CD4-positive, alpha-beta T cell treated with Interferon gamma for 1 hour (primary cell): ENCODE measurements around the gene CDHR1.
A peak's percentile ranks its signal among the peaks of the same experiment; 100 is the strongest.

Experiments
- DNase-seq: peaks from one replicate; pipeline ENCODE4 v3.0.0-alpha.2; 2020

Gene CDHR1

DNA sequence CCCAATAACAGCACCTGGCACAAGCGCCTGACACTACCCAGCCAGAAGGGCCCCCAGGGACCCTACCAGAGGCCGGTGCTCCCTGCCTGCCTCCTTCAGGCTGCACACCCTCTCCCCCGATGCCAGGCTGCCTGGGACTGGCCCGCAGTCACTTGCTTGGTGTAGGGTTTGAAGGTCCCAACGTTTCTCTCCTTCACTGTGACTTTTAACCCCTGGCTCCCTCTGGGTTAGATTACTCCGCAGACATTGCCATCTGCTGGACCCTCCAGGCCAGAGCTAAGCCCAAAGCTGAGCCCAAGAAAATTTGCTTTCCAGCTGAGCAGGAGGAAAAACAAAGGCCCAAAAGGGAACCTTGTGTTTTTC lies 6.9 kb downstream of the CDHR1 start:
- no peak for DNase-seq

DNA sequence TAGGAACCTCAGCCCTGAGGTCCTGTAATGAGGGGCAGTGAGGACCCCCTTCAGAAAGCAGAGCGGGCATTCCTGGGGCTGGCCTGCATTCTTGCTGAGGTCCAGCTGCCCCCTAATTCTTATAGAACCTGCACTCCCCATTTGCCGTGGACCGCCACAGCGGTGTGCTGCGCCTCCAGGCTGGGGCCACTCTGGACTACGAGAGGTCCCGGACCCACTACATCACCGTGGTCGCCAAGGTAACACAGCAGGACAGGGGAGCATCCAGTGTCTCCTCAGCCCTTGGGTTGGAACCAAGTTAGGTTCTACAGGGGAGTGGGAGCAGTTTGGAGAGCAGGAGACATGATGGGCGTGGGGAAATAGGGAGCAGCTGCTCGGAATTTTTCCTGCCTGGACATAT lies 7.3 kb downstream of the CDHR1 start:
- no peak for DNase-seq

DNA sequence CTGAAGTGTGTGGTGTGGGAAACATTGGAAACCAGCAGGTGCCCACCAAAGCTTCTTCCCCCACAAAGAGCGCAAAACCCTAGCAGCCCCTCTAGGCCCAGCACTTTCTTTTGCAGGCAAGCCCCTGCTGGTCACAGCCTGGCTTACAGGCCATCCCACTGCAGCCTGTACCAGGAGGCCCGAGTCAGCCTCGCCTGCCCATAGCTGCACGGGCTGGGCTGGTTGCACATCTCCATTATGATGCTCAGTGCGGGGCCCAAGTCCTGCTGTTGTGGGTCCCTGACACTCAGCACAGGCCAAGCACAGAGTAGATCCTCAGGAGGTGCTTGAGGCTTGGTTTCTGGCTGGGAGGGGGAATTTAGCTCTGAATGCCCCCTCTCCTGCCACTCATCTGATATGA lies 8.0 kb downstream of the CDHR1 start:
- DNase-seq: no peak

DNA sequence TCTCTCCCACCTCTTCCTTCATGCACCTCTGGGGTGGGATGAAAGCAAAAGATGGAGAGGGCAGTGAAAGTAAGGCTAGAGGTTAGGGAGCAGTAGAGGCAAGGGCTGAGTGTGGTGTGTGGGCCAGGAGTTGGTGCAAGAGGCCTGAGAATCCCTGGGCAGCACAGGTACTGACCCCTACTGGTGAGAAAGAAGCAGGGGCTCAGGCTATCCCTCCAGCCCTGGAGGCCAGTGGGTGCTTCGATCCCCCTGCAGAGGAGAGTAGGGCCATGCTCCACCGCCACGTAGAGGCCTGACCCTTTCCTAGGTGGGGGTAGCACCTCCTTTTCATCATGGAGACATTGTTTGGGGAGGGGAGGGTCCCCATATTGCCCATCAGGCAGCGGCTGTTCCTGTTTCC lies 9.8 kb downstream of the CDHR1 start:
- no peak for DNase-seq

DNA sequence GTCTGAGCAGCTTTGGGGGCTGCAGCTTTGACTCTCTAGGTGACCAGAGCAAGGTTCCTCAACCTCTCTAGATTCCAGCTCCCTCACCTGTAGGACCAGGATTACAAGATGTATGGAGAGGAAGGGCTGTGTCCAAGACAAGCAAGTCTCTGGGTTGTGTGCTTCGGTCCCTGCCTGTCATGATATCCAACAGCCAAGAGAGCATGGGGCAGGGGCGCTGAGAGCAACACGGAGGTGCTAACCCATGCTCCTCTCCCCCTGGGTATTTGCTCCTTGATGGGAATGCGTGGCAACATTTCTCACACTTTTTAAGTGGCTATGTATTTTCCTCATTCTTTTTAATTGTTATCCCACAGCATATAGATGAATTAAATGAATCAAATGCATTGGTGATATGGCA lies 10.3 kb downstream of the CDHR1 start:
- DNase-seq: no peak

DNA sequence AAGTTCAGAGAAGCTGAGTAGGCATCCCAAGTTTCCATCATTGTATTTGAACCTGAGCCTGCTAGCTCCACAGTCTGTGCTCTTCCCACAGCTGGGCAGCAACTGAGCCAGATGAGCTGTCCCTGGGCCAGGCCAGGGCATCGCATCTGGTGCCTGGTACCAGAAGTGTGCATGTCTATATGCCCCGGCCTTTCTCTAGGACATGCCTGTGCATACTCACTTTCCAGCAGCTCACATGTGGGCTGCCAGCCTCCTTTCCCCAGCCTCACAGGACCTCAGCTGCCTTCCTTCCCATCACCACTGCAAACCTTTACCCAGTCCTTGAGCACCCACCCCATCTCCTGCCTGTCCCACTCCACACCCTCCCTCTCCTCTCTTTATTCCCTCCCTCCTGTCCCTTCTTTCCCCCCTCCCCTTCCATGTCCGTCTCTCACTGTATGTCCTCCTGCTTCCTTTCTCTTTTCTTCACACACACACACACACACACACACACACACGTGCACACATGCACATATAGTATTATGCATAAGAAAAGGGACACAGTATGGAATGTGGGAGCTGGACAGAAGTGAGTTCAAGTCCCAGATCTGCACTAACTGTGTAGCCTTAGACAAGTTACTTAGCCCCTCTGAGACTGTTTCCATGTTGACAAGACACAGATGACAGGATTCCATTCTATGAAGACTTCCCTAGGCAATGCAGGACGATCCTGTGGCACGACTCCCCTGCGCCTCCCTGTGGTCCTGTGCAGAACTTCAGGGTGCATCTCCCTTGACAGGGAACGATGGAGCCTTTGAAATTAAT lies 10.9 kb downstream of the CDHR1 start:
- peak; percentile 51 for DNase-seq

DNA sequence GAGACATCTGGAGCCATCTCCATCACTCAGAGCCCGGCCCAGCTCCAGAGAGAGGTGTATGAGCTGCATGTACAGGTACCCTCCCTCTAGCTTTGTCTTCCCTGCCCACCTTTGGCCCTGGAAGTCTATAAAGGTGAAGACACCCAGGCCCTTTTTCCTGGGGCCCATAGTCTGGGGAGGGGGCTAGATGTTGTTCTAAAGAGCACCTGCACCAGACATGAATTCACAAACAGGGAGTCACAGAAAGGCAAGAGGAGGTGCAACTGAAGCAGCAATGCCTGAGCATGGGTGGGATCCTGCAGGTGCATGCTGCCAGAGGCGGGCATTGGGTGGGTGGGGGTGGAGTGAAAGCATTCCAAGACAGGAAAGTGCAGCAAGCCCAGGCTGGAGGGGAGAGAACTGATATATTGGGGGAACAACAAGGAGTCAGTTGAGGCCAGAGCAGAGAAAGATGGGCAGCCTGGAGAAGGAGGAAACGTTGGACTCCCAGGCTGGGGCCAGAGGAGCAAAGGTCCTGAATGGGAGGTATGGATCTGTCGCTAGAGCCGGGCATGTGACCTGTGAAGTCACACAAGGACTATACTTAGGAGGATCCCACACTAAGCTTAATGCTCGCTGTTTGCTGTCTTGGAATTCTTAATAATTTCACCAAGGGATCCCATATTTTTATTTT lies 11.7 kb downstream of the CDHR1 start:
- DNase-seq: no peak

DNA sequence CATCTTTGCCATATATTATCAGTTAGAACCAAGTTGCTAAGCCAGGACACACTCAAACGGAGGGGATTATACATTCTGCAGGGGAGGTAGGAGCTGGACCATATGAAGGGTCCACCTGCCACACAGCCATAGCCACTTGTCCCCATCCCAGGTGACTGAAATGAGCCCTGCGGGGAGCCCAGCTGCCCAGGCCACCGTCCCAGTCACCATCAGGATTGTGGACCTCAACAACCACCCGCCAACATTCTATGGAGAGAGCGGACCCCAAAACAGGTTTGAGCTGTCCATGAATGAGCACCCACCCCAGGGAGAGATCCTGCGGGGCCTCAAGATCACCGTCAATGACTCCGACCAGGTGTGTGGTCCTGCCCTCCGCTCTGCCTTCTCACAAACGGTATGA lies 13.7 kb downstream of the CDHR1 start:
- no peak for DNase-seq

DNA sequence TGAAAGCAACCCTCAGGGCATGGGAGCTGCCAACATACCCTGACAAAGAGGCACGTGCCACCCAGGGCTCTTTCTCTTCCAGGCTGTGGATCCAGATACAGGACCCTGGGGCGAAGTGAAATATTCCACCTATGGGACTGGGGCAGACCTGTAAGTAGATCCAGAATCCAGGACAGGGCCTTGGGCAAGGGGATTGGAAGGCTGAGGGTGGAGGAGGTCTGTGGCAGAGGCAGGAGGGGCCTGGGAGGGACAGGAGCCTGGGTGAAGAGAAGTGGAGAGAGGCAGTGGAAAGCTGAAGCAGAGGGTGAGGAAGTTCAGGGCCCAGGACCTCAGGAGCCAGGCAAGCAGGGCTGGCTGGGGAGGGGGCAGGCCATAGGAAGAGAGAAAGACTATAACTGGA lies 17.2 kb downstream of the CDHR1 start:
- no peak for DNase-seq

DNA sequence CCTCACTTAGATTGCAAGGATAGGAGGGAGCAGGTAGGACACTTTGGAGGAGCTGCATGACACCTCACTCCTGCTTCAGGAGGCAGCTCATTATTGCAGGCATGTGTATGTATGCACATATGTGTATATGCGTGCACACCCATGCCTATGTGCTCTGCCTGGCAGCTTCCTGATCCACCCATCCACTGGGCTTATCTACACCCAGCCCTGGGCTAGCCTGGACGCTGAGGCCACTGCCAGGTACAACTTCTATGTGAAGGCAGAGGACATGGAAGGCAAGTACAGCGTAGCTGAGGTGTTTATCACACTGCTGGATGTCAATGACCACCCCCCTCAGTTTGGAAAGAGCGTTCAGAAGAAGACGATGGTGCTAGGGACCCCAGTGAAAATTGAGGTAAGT lies 17.7 kb downstream of the CDHR1 start:
- no peak for DNase-seq

DNA sequence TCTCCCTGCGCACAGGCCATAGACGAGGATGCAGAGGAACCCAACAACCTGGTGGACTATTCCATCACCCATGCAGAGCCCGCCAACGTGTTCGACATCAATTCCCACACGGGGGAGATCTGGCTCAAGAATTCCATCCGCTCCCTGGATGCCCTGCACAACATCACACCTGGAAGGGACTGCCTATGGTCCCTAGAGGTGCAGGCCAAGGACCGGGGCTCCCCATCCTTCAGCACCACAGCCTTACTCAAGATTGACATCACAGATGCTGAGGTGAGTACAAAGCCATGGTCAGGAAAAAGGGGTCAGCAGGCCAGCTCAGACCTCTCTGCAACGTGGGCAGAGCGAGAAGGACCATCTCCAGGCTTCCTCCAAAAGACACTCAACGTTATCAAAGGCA lies 18.7 kb downstream of the CDHR1 start:
- DNase-seq: no peak

DNA sequence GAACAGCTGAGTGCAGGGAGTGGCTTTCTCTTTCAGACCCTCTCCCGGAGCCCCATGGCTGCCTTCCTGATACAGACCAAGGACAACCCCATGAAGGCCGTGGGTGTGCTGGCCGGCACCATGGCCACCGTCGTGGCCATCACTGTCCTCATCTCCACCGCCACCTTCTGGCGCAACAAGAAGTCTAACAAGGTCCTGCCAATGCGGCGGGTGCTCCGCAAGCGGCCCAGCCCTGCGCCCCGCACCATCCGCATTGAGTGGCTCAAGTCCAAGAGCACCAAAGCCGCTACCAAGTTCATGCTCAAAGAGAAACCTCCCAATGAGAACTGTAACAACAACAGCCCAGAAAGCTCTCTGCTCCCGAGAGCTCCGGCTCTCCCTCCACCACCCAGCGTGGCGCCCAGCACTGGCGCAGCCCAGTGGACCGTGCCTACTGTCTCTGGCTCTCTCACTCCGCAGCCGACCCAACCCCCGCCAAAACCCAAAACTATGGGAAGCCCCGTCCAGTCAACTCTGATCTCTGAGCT lies 19.8 kb downstream of the CDHR1 start:
- no peak for DNase-seq

DNA sequence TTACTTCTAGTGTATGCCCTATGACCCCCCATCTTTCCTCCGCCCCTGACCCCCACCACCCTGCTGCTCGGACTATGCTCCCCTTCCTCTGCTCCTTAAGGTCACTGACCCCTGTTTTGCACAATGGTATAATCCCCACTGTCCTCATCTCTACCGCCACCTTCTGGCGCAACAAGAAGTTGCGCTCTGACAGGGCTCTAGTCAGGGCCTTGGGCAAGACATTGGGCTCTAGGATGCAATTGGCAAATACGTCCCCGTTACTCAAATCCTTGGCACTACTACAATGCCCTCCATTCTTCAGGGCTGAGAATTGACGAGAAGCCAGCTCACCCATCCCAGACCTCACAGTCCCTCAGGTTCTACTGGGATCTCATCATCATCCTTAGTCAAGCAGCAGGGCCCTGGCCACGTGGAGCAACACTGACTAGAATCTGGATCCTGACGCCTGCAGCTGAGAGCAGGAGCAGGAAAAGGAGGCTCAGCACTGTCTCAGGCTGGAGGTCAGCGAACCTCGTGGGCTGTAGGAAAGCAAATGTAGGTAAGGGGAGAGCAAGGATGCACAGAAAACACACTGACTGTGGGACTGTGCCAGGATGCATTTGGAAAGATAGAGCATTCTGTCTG lies 20.4 kb downstream of the CDHR1 start:
- no peak for DNase-seq

DNA sequence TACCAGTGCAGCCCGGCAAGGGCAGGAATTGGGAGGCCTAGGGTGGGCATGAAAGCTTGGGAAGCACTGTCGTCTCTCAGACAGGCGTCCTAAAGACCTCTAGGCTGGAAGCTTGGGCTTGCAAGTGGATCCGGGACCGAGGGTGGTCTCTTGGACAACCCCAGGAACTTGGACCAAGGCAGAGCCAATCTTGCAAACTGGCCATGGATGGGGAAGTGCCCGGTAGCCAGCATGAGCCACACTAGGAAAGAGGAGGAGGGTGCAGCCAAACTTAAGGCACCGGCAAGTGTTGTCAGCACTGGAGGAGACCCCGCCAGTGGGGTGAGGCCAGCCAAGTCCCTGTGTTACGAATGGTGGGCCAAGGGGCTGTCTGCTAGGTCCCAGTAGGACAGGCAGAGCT lies 22.5 kb downstream of the CDHR1 start:
- DNase-seq: no peak

DNA sequence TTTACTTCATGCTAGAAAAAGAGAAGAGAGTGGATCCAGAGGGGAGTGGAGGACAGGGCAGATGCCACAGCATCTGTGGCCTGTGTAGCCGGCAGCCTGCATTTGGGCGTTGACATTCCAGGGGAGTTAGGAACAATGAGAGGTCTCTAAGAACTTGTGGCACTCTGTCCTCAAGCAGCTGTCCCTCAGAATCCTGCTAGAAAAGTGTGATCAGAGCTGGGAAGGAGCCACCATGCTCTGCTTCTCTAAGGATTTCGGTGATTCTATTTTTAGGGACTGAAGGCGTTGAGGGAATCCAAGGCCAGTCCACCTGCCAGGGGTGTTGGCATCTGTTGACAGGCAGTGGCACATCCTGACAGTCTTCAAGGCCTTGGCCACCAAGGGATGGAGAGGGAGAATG lies 23.4 kb downstream of the CDHR1 start:
- DNase-seq: no peak

DNA sequence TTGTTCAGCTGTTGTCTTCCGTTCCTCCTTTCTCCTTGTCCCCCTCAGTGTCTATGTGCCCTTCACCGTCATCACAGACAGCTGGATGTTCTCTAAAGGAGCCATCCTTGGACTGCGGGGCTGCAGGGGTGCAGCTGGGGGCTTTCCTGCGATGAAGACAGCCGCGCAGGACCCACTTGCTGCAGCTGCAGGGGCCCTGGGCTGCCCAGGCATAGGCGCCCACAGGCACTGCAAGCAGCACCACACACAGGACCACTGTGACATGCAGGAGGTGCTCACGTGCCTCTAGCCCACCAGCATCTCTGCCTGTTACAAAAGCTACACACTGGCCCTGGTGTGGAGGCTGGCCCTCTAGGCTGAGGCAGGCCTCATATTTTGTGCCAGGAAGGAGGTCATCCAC lies 27.6 kb downstream of the CDHR1 start:
- no peak for DNase-seq

DNA sequence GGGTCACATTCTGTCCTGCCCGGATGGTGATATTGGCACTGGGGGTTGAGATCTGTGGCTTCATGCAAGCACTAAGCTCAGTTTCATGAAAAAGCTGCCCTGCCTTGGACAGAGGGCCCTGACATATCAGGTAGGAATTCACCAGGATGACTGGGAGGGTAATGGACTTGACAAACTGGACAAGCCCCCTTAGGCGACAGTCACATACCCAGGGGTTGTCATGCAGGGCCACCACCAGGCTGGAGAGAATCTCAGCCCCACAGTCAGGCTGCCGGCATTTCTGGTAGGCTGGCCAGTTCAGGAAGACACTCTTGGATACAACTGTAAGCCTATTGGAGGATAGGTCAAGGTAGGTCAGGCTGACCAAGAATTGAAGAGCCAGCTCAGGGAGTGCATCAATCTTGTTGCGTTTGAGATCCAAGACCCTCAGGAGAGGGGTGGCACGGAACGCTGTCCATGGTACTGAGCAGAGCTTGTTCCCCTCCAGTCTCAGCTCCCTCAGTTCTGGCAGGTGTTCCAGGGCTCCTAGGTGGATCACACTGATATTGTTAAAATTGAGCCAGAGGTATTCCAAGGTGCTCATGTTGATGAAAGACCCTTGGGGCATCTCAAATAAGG lies 30.2 kb downstream of the CDHR1 start:
- DNase-seq: no peak

DNA sequence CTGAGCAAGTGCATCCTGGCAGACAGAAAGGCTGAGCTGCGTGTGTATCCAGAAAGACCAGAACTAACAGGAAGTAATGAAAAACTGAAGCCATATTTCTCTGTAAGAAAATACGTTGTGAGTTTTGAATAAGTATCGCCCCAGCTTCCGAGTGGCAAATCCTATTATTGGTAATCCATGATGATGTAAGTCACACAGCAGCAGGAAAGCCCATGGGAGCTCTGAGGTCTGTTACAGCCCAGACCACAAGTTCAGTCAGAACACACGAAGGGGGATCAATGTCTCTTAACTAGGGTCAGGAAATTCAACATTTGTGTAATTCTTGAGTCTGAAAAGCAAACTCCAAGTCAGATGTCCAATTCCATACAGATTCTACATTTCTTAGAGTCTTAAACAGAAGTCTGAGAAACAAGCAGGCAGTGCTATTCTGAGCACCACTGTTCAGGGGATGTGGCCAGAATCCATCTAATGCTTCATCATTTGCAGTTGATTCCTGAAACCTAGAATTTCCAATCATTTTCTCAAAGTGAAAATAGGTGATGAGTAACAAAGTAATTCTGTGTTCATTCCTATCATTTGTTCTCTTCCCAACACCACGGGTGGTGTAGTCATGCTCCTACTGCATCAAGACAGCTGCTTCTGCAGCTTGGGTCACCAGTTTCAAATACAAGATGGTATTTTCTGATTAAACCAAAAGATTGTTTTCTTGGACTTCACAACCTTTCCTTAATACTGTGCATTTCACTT lies 31.3 kb downstream of the CDHR1 start, which contains the start of gene LRIT2:
LRIT2 (minus strand) TSS at position 118 of the 747 bp plus-strand sequence; CDS start at position 94, 24 bp downstream.
- DNase-seq: no peak

DNA sequence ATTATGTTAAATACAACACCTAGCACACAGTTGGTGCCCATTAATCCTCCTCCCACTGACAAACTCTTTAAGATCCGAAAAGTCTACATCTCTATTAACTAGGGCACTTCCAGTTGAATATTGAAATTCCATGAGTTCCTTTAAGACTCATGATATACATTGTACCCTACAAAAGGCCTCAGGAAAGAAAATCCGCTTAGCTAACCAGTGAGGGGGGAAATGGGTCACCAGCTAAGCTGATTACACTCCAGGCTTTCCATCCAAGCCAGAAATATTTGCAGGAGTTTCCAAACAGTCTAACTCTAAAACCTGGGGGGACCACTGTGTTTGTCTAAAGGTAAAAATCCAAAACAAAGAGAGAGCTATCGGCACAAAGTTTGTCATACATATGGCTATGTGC lies 32.3 kb downstream of the CDHR1 start:
- DNase-seq: no peak

DNA sequence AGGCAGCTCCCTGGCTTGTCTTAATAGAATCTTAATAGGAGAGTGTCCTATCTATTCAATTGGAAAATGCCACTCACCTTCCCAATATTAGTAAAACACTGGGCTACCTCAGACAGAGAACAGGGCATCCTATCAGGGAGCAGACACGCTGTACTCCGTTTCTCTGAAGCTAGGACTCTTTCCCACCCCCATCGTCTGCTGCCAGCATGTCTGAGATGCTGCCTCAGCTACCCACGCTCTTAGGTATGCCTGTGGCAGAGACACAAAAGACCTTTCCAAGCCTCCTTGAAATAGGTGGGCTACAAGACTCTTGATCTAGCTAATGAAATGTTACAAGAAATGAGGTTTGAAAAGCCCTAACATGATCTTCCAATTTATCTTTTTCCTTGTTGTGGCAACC lies 33.5 kb downstream of the CDHR1 start:
- DNase-seq: no peak

DNA sequence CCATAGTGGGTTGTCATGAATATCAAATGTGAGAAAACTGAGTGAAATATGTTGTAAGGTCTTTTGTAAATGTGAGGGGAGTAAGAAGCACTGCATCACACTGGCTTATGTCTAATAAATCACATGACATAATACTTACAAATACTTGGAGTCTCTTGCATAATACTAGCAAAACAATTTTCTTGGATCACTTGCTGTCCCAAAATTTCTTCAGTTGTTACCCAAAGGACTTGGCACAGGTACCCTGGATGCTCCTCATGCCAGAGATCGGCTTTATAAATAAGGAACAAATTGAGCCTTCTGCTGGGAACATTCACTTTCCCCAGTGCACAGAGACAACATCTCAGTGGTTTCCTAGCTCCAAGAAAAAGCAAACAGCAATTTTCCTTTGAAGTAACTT lies 36.0 kb downstream of the CDHR1 start:
- DNase-seq: no peak

DNA sequence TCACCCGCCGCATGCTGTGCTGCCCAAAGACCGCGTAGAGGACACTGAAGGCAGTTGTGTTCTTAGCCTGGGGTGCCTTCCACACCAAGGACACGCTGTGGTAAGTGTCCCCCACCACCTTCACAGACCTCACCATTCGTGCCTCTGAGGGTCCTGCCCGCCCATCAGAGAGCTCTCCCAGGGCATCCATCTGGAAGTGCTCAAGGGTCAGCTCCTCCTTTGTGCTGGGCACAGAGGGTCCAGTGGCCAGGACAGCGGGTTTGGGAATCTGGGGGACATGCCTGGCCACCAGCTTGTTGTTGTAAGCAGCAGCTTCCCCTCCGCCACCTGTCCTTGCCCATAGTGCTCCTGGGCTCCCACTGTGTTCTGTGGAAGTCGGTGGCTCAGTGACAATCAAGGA lies 38.0 kb downstream of the CDHR1 start:
- no peak for DNase-seq

DNA sequence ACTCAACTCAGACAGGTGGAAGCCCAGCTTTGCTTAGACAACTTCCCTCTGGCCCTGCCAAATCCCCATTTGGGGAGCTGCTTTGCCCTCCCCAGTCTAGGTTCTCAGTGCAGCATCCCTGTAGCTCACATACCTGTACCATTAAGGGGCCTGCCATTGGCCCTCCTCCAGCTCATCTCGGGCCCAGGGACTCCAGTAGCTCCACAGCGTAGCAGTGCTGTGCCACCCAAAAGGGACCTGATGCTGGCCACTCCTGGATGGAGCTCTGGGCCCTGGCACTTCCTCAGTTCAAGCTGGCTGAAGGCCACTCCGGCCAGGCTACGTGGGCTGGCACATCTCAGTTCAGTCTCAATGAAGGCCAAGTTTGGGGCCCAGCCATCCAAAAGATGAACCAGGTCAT lies 39.6 kb downstream of the CDHR1 start:
- DNase-seq: no peak
